ENCODE measurements around the gene CACNA1S.

Gene CACNA1S

GRCh38 chr1:201139756-201140155, 27.5 kb upstream of the CACNA1S start:
- DNase-seq: no peak

GRCh38 chr1:201139306-201139705, 27.1 kb upstream of the CACNA1S start:
- DNase-seq: no peak

GRCh38 chr1:201138311-201138840, 26.1 kb upstream of the CACNA1S start:
- DNase-seq: no peak

GRCh38 chr1:201137579-201138310, 25.5 kb upstream of the CACNA1S start:
- no peak for DNase-seq

- DNase-seq: no peak
Measured at GRCh38 chr1:201137024-201137392, 24.8 kb upstream of the CACNA1S start.

- DNase-seq: no peak
Measured at GRCh38 chr1:201136355-201137023, 24.3 kb upstream of the CACNA1S start.

GRCh38 chr1:201134405-201134804, 22.2 kb upstream of the CACNA1S start:
- no peak for DNase-seq

- no peak for DNase-seq
Measured at GRCh38 chr1:201131398-201131797, 19.2 kb upstream of the CACNA1S start.

GRCh38 chr1:201128962-201129361, 16.7 kb upstream of the CACNA1S start:
- DNase-seq: no peak

GRCh38 chr1:201128476-201128875, 16.2 kb upstream of the CACNA1S start:
- DNase-seq: no peak

- no peak for DNase-seq
Measured at GRCh38 chr1:201127755-201128455, 15.7 kb upstream of the CACNA1S start.

GRCh38 chr1:201126832-201127754, 14.9 kb upstream of the CACNA1S start, which contains the start of gene ASCL5:
TSS of gene ASCL5 (minus strand) at chr1:201127184. CDS start at chr1:201115372, 11,812 bp downstream.
- no peak for DNase-seq

GRCh38 chr1:201126463-201126831, 14.2 kb upstream of the CACNA1S start:
- DNase-seq: no peak

GRCh38 chr1:201125800-201126199, 13.6 kb upstream of the CACNA1S start:
- no peak for DNase-seq

GRCh38 chr1:201125019-201125418, 12.8 kb upstream of the CACNA1S start:
- no peak for DNase-seq

- no peak for DNase-seq
Measured at GRCh38 chr1:201123866-201124265, 11.6 kb upstream of the CACNA1S start.

GRCh38 chr1:201122321-201122957, 10.2 kb upstream of the CACNA1S start:
- DNase-seq: no peak

GRCh38 chr1:201119206-201120197, 7.3 kb upstream of the CACNA1S start:
- no peak for DNase-seq

GRCh38 chr1:201116091-201116490, 3.9 kb upstream of the CACNA1S start:
- no peak for DNase-seq

- no peak for DNase-seq
Measured at GRCh38 chr1:201115390-201115937, 3.2 kb upstream of the CACNA1S start.
